Cardiac fibroblast (primary cell): ENCODE measurements around the gene DNAI4.

Experiments
- DNase-seq, 2 donors: peaks; one replicate each; pipeline versions ENCODE4 v3.0.0 to v3.0.0-alpha.2; 2010; ENCODE audit warnings: low read depth in 2 of 2
- H3K4me3 ChIP-seq, 2 donors: replicated peaks in 1 of 2; 1 replicate in 1 of 2; 2 replicates in 1 of 2; pipeline ENCODE4 v1.5.1; 2011; ENCODE audit warnings: low read depth in 2 of 2, low read length in 2 of 2, mild to moderate bottlenecking in 2 of 2, moderate library complexity in 1 of 2
- TF ChIP-seq, protein P1 (sequence below): IDR thresholded peaks from one replicate; pipeline ENCODE4 v1.5.1; 2011; ENCODE audit warnings: low read depth, mild to moderate bottlenecking, low read length, inconsistent platforms

The DNAI4 gene

DNA sequence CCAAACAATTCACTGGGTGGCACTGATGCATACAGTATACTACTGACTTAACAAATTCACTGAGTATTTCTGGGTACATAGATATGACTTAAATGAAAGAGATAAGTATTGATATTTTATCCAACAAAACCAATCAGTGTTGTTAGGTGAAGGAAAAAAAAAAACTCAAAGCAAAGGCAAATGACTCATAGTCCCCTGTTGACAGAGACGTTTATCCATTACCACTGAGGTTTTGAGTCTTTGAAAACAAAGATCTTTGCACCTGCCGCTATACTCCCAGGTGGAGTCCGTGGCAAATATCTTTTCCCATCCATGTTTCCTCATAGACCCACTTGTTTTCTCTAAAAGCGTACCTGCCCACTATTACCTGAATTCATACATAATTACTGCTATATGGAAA lies 154.0 kb downstream of the DNAI4 start:
- TF ChIP-seq, protein P1, sequence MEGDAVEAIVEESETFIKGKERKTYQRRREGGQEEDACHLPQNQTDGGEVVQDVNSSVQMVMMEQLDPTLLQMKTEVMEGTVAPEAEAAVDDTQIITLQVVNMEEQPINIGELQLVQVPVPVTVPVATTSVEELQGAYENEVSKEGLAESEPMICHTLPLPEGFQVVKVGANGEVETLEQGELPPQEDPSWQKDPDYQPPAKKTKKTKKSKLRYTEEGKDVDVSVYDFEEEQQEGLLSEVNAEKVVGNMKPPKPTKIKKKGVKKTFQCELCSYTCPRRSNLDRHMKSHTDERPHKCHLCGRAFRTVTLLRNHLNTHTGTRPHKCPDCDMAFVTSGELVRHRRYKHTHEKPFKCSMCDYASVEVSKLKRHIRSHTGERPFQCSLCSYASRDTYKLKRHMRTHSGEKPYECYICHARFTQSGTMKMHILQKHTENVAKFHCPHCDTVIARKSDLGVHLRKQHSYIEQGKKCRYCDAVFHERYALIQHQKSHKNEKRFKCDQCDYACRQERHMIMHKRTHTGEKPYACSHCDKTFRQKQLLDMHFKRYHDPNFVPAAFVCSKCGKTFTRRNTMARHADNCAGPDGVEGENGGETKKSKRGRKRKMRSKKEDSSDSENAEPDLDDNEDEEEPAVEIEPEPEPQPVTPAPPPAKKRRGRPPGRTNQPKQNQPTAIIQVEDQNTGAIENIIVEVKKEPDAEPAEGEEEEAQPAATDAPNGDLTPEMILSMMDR, result no peak
- no peak for DNase-seq
- no peak overlapping the region for H3K4me3 ChIP-seq

DNA sequence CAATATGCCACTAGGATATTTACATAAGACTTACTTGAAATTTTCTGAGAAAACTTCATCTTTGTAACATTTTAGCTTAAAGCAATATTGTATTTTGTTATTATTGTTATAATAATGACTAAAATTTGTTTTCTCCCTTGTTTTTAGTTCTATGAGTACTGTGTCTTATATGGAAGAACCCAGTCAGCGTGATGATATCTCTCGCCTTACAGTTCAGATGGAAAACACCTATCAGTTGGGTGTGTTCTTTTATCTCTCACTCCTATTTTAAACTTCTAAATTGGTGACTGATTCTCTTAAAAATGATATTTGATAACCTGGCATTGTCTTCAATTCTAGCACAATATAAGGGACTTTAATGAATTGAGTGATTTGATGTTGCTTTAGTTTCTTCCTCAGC lies 154.4 kb downstream of the DNAI4 start:
- DNase-seq, result no peak
- TF ChIP-seq, protein P1, result no peak
- no peak overlapping the region for H3K4me3 ChIP-seq

DNA sequence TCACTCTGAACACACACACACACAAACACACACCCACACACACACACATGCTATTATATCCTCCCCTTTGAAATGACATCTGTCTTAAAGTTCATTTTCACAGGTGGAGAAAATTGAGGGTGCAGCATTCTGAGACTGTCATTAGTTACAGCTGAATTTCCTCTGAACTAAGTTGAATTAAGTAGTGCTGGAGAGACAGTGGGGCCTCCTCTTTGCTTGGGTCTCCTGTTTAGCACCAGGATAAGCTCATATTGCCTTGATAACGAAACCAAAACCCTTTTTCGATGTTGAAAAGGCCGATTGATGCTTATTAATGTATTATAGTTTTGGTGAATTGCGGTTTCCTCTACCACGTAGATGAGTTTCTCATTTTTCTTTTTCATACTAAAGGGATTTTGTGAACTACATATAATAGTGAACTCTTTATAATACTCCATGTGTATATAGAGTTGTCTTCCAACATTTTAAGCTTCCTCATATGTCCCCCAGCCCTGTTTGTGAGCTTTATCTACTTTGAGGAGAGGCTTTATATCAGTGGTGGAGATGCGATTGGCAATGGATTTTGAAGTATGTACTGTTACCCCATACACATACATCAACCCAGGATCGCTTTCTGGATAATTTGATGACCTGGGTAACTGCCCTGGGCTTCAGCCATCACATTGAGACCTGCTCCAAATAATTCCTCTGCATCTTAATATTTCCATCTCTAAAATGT lies 155.0 kb downstream of the DNAI4 start:
- peak overlapping the region in 1 of 2 donors; percentile 9 for H3K4me3 ChIP-seq
- peak in 1 of 2 donors; percentile 37 for DNase-seq
- TF ChIP-seq, protein P1, result no peak

DNA sequence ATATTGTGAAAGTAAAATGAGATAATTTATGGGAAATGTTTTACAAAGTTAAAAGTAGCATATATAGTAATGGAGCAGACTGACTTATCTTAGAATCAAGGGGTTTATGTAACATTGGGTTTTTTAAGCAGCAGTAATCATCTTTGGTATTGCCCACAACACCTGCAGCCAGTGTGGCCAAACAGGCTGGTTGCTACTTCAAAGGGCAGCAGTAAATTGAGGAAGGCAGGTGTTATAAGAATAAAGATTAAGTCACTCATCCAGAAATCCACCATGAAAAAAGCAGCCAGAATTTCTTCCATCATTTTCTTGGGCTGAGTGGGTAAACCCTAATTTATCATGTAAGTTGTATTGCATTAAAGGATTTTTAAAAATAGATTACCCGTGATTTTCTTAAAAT lies 155.7 kb downstream of the DNAI4 start:
- DNase-seq, result no peak
- TF ChIP-seq, protein P1, result no peak
- no peak overlapping the region for H3K4me3 ChIP-seq

DNA sequence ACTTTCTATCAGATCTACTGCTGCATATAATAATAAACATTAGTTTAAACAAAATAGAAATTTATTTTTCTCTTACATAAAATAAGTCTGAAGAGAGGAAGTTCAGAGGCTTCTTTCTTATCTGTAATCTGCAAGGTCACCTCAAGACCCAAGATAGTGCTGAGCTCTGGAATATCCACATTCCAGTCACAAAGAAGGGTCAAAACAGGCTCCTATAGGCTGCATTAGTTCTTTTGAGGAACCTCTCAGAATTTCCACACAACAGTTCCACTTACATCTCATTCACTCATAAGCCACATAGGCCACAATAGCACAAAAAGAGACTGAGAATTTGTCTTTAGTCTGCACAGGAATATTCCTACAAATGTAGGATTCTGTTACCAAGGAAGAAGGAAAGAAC lies 157.0 kb downstream of the DNAI4 start:
- DNase-seq, result no peak
- TF ChIP-seq, protein P1, result no peak
- no peak overlapping the region for H3K4me3 ChIP-seq

DNA sequence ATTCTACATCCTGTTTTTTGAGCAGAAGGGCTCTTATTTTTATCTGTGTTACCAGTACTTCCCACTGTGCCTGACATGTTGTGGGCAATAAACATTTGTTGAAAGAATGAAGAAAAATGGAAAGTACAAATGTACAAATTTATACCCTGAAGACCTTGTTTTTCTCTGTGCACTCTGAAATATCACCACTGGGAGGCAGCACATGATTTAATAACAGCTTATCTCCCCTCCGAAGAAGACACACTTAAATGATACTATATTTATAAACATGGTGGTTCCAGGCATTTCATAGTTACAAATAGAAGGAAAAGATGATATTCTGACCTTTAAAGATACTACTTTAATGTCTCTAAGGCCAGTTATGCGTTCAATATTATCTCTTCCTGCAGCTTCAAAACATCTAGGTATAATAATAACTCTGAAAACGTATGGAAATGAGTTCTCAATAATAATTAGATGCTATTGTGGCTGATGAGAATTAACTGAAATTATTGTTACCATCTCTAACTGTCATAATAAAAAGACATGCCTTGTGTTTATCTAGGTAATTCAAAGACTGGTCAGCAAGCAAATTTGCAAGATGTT lies 159.6 kb downstream of the DNAI4 start:
- DNase-seq, result peak; percentile 79 to 80
- TF ChIP-seq, protein P1, result peak; percentile 63
- H3K4me3 ChIP-seq, result no peak overlapping the region
